Ectodermal cell (in vitro differentiated cells): Measurements from ENCODE around the gene MSMO1.

Experiments used
- H3K27ac ChIP-seq: 2 replicates; pipeline ENCODE4 v1.7.0; 2013; ENCODE audit warnings: mild to moderate bottlenecking, low read depth, low read length; ENCODE audit not compliant: insufficient read depth, poor library complexity, severe bottlenecking
- H3K27me3 ChIP-seq: 2 replicates; pipeline ENCODE4 v1.7.0; 2013; ENCODE audit warnings: mild to moderate bottlenecking, low read length; ENCODE audit not compliant: insufficient read depth, control insufficient read depth, poor library complexity, severe bottlenecking
- H3K36me3 ChIP-seq: one replicate; pipeline ENCODE4 v1.7.0; 2013; ENCODE audit warnings: low read length; ENCODE audit not compliant: control insufficient read depth, insufficient read depth
- H3K4me1 ChIP-seq: one replicate; pipeline ENCODE4 v1.7.0; 2013; ENCODE audit warnings: low read length; ENCODE audit not compliant: control insufficient read depth, insufficient read depth
- H3K4me3 ChIP-seq: 2 replicates; pipeline ENCODE4 v1.7.0; 2013; ENCODE audit warnings: low read depth, low read length, control low read depth; ENCODE audit not compliant: insufficient read depth
- H3K9me3 ChIP-seq: 2 replicates; pipeline ENCODE4 v1.7.0; 2013; ENCODE audit warnings: mild to moderate bottlenecking, low read length, moderate library complexity; ENCODE audit not compliant: control insufficient read depth
- WGBS, 2 experiments: methylation state at CpG; one replicate each; pipeline ENCODE4 v1.1.7; 2013; ENCODE audit warnings: missing lambda C conversion rate in 2 of 2; 5-methylcytosine and 5-hydroxymethylcytosine counted together

Gene MSMO1

GRCh38 chr4:165355900-165356300 lies 28.4 kb downstream of the MSMO1 start:
- Histone ChIP-seq H3K27ac (no peak overlapping the region), H3K4me1 (no peaks in the 10 kb centered on the region), H3K36me3 (no peaks in the 10 kb centered on the region), H3K9me3 (no peaks in the 10 kb centered on the region), H3K27me3 (no peaks in the 10 kb centered on the region), H3K4me3 (no peak overlapping the region)
- WGBS, 2 experiments: 28% methylated on average over 1 to 2 of the region's 2 CpGs

- no peak overlapping the region for H3K4me3 ChIP-seq
- H3K27ac ChIP-seq: no peak overlapping the region
- 85 to 100% methylated on average over 2 of the region's 2 CpGs for WGBS, 2 experiments
Observed at GRCh38 chr4:165359506-165359905, 32.0 kb downstream of the MSMO1 start.

GRCh38 chr4:165360041-165360695 lies 32.7 kb downstream of the MSMO1 start:
- Histone ChIP-seq H3K36me3 (no peaks in the 10 kb centered on the region), H3K27ac (no peak overlapping the region), H3K27me3 (no peaks in the 10 kb centered on the region), H3K4me1 (no peaks in the 10 kb centered on the region), H3K9me3 (no peaks in the 10 kb centered on the region), H3K4me3 (no peak overlapping the region)
- WGBS, 2 experiments: 92 to 97% methylated on average over 4 to 6 of the region's 6 CpGs

More at GRCh38 chr4:165359506-165359905, 32.0 kb downstream of the MSMO1 start:
- H3K27me3 ChIP-seq: no peaks in the 10 kb centered on the region
- H3K36me3 ChIP-seq: no peaks in the 10 kb centered on the region
- no peaks in the 10 kb centered on the region for H3K4me1 ChIP-seq
- no peaks in the 10 kb centered on the region for H3K9me3 ChIP-seq

DNA sequence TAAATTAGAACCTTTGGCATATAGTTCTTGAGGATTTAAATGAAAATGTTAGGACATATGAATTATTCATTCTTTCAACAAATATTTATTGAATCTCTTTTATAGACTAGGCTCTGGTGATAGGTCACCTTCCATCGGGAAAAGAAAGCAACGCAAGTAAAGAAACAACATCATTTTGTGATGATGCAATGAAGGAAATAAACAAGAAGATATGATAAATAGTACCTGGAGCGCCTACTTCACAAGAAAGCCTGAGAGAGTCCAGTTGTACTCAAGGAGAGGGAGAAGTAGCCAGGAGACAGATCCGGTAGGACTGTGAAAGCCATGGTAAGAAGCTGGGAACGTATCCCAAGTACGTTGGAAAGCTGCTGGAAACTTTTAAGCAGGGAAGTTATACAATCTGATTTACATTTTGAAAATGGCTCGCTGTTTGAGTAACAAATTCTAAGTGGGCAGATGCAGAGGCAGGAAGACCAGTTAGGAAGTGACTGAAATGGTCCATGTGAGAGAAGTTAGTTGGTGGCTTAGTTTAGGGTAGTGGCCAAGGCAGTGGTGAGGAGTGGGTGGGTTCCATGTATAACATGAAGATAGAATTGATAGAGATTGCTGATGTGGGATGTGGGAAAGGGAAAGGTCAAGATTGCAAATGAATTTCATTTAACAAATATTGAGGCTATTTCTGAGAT lies 33.7 kb downstream of the MSMO1 start:
- 95% methylated on average over 7 of the region's 7 CpGs for WGBS, 2 experiments
- H3K36me3 ChIP-seq: no peaks in the 10 kb centered on the region
- no peaks in the 10 kb centered on the region for H3K9me3 ChIP-seq
- no peaks in the 10 kb centered on the region for H3K4me1 ChIP-seq
- no peak overlapping the region for H3K27ac ChIP-seq
- no peaks in the 10 kb centered on the region for H3K27me3 ChIP-seq
- H3K4me3 ChIP-seq: no peak overlapping the region

GRCh38 chr4:165361810-165362209 lies 34.3 kb downstream of the MSMO1 start:
- Histone ChIP-seq H3K27me3 (no peaks in the 10 kb centered on the region), H3K4me3 (no peak overlapping the region), H3K36me3 (no peaks in the 10 kb centered on the region), H3K9me3 (no peaks in the 10 kb centered on the region), H3K4me1 (no peaks in the 10 kb centered on the region), H3K27ac (no peak overlapping the region)
- WGBS, 2 experiments: 92% methylated on average over 1 to 2 of the region's 2 CpGs

DNA sequence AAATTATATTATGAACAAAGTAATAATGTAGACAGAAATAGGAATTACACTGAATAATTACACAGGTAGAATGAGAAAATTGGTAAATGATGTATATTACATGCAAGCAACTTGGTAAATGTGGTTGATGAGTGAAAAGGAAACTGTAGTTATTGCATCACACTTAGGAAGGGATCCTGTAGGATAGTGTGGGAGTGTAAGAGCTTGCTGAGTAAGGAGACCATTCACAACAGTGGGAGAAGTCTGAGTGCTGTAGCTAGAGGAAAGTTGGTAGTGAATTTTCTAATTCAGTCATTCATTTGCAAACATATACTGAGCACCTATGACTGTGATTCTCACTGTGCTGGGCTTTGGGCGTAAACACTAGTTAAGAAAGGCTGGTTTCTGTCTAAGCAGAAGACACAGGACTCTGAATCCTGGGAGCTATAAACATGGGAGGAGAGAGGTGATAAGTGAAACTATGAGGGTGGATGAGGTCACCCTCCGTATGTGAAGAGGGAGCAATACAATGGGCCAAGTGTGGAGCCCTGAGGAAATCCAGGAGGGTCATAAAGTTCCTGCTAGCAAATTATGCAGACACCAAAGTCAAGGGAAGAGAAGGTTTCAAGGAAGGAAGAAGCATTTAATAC lies 37.1 kb downstream of the MSMO1 start:
- Histone ChIP-seq H3K27me3 (no peaks in the 10 kb centered on the region), H3K36me3 (no peaks in the 10 kb centered on the region), H3K4me3 (no peak overlapping the region), H3K9me3 (no peaks in the 10 kb centered on the region), H3K4me1 (no peaks in the 10 kb centered on the region), H3K27ac (no peak overlapping the region)
- WGBS, 2 experiments: 70 to 76% methylated on average over 2 of the region's 2 CpGs

- Histone ChIP-seq H3K27me3 (no peaks in the 10 kb centered on the region), H3K4me3 (no peak overlapping the region), H3K4me1 (no peaks in the 10 kb centered on the region), H3K36me3 (no peaks in the 10 kb centered on the region), H3K9me3 (no peaks in the 10 kb centered on the region), H3K27ac (no peak overlapping the region)
- WGBS, 2 experiments: 84 to 96% methylated on average over 3 to 4 of the region's 4 CpGs
Observed at GRCh38 chr4:165367040-165367439, 39.6 kb downstream of the MSMO1 start.

- H3K27ac ChIP-seq: no peak overlapping the region
- H3K27me3 ChIP-seq: no peaks in the 10 kb centered on the region
- H3K9me3 ChIP-seq: no peaks in the 10 kb centered on the region
- H3K4me1 ChIP-seq: no peaks in the 10 kb centered on the region
- no peak overlapping the region for H3K4me3 ChIP-seq
- no peaks in the 10 kb centered on the region for H3K36me3 ChIP-seq
- 87 to 100% methylated on average over 1 of the region's 1 CpG for WGBS, 2 experiments
Observed at GRCh38 chr4:165368114-165368513, 40.6 kb downstream of the MSMO1 start.

- Histone ChIP-seq H3K4me3 (no peak overlapping the region), H3K9me3 (no peaks in the 10 kb centered on the region), H3K27ac (no peak overlapping the region), H3K27me3 (no peaks in the 10 kb centered on the region), H3K36me3 (no peaks in the 10 kb centered on the region), H3K4me1 (no peaks in the 10 kb centered on the region)
- 89 to 94% methylated on average over 1 of the region's 1 CpG for WGBS, 2 experiments
Observed at GRCh38 chr4:165368567-165368966, 41.1 kb downstream of the MSMO1 start.

- Histone ChIP-seq H3K27me3 (no peaks in the 10 kb centered on the region), H3K36me3 (no peaks in the 10 kb centered on the region), H3K27ac (no peak overlapping the region), H3K9me3 (no peaks in the 10 kb centered on the region), H3K4me1 (no peaks in the 10 kb centered on the region), H3K4me3 (no peak overlapping the region)
- 80 to 86% methylated on average over 5 of the region's 5 CpGs for WGBS, 2 experiments
Observed at GRCh38 chr4:165369522-165369921, 42.1 kb downstream of the MSMO1 start.
